Sigmoid colon (tissue), 7 donors: ENCODE data around the gene ZNF740. TPM values are rescaled to one million over a fixed set of nuclear protein-coding genes. Genes with fewer than 3 reads are reported as not detected.

Experiments used
- DNase-seq: peaks from one replicate; pipeline ENCODE4 v3.0.0-alpha.2; 2019
- H3K27ac ChIP-seq, 4 donors: fragments of 200-600 bp; sonication (generic); one replicate each; pipeline ENCODE4 v1.5.1; 2016 to 2019; ENCODE audit warnings: mild to moderate bottlenecking in 1 of 4
- H3K27me3 ChIP-seq, 3 donors: fragments of 200-600 bp; sonication (generic); one replicate each; pipeline ENCODE4 v1.5.1; 2019; ENCODE audit warnings: mild to moderate bottlenecking in 1 of 3
- H3K36me3 ChIP-seq, 4 donors: fragments of 200-600 bp; sonication (generic); one replicate each; pipeline ENCODE4 v1.5.1; 2016 to 2019
- H3K4me1 ChIP-seq, 4 donors: fragments of 200-600 bp; sonication (generic); one replicate each; pipeline ENCODE4 v1.5.1; 2017 to 2019
- H3K4me3 ChIP-seq, 4 donors: fragments of 200-600 bp; sonication (generic); one replicate each; pipeline ENCODE4 v1.5.1; 2017 to 2019; ENCODE audit warnings: mild to moderate bottlenecking in 2 of 4, moderate library complexity in 1 of 4
- H3K9me3 ChIP-seq, 4 donors: fragments of 200-600 bp in 3 of 4; sonication (generic) in 3 of 4; one replicate each; pipeline versions ENCODE4 v1.5.1 to v1.6.1; 2013 to 2019
- CTCF ChIP-seq, 4 experiments: fragments of 450-650 bp in 3 of 4; fragments of 200-600 bp in 1 of 4; IDR thresholded peaks; one replicate each; pipeline ENCODE4 v1.5.1; 2016 to 2019; ENCODE audit warnings: antibody characterized with exemption in 4 of 4, mild to moderate bottlenecking in 3 of 4, moderate library complexity in 2 of 4
- EP300 ChIP-seq, 4 donors: sonication (generic); formaldehyde crosslinking; IDR thresholded peaks; one replicate each; pipeline ENCODE4 v1.6.1; 2017; ENCODE audit warnings: antibody characterized with exemption in 4 of 4
- POLR2A ChIP-seq, 2 donors: fragments of 450-650 bp; IDR thresholded peaks; one replicate each; pipeline ENCODE4 v1.6.1; 2016; ENCODE audit warnings: antibody characterized with exemption in 2 of 2, mild to moderate bottlenecking in 2 of 2, moderate library complexity in 2 of 2
- POLR2AphosphoS5 ChIP-seq, 4 donors: sonication (generic); formaldehyde crosslinking; IDR thresholded peaks; one replicate each; pipeline ENCODE4 v1.6.1; 2017; ENCODE audit warnings: antibody characterized with exemption in 4 of 4
- WGBS, 2 donors: extraction: QIAGEN DNeasy Blood & Tissue Kit; methylation state at CpG; one replicate each; pipeline ENCODE4 v1.1.7; 2013; 5-methylcytosine and 5-hydroxymethylcytosine counted together
- intact Hi-C: fragments of 100-400 bp; cut with DNase I; formaldehyde crosslinking; loops from one replicate; pipeline ENCODE4 v1.15.1; 2023
- polyA plus RNA-seq, 3 donors: library from polyadenylated mRNA; stranded (reverse); fragments of 200-250 nt; gene quantifications; one replicate each; pipeline ENCODE4 v1.2.3, GENCODE V29; 2013
- total RNA-seq, 4 donors: library from RNA; depleted of rRNA; stranded (reverse); fragments of >200 nt; gene quantifications; one replicate each; pipeline ENCODE4 v1.1.0, GENCODE V29; 2016
- donor health status: healthy with polysubstance abuse.
- donor health status: Bipolar disorder and iron deficiency.
- donor health status: healthy.

The ZNF740 gene
- total and polyA plus RNA-seq, 7 donors, result 2.3 to 16.6 (median 12.0) TPM

DNA sequence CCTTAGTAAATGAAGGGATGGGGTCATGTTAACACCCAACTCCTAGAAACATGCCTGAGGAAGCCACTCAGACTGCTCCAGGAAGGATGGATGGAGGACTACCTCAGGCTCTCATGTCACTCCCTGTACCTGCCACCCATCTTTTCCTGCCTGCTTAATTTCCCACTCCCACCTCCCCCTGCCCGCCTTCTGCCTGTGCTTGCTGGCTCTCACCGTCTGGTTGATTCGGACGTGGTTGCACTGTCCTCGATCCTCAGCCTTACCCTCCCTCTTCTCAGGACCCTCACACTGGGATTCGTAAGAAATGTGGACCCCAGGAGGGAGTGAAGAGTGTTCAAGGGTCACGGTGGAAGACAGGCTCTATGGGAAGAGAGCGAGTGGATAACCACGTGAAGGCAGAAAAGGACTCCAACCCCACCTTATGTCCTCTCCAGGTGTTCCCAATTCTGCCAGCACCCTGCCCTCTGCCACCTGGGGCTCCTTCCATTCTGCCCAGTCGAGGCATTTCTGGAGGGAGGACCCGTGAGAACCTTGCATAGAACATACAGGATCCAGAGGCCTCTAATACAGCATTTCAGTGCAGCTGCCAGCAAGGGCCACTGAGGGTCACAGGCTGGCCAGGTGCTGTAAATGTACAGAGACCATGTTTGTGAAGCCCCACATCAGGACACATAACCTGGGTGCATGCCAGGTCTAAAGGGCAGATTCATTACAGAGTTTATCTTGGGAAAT lies 13.6 kb downstream of the ZNF740 start:
- Histone ChIP-seq H3K36me3 (peaks cover 0 to under 1% (median 0%) of the 10 kb centered on the region in 4 donors), H3K27ac (no peak overlapping the region), H3K4me3 (no peak overlapping the region), H3K4me1 (peaks cover 0 to 18% (median 14%) of the 10 kb centered on the region in 4 donors), H3K27me3 (no peaks in the 10 kb centered on the region), H3K9me3 (no peaks in the 10 kb centered on the region)
- WGBS, 2 donors, result 75 to 78% methylated on average over 11 of the region's 11 CpGs
- intact Hi-C loops, result no loop called here
- TF ChIP-seq CTCF (IDR thresholded peaks at IDR 0.05) (no peak), POLR2A (IDR thresholded peaks at IDR 0.05) (no peak), POLR2AphosphoS5 (IDR thresholded peaks at IDR 0.05) (no peak), EP300 (IDR thresholded peaks at IDR 0.05) (no peak)
- no peak for DNase-seq

DNA sequence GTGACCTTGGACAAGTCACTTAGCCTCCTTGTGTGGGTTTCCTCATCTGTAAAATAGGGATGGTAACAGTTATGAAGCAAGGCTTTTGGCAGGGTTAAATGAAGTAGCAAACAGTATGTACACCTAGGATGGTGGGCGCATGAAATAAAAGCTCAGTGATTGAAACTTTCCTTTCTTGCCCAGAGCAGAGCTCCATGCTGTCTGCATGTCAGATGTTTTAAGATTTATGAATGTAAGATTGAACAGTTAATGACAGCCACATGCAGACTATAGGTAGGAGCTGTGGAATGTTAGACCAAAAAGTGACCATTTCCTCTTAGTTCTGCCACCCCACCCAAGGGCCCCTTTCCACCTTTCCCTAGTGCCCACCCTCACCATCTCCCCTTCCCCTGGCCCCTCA lies 14.5 kb downstream of the ZNF740 start:
- 91 to 97% methylated on average over 1 of the region's 1 CpG for WGBS, 2 donors

GRCh38 chr12:53195516-53196420 lies 15.2 kb downstream of the ZNF740 start:
- TF ChIP-seq POLR2AphosphoS5 (IDR thresholded peaks at IDR 0.05) (no peak), EP300 (IDR thresholded peaks at IDR 0.05) (no peak), CTCF (IDR thresholded peaks at IDR 0.05) (no peak), POLR2A (IDR thresholded peaks at IDR 0.05) (no peak)
- Histone ChIP-seq H3K4me3 (no peak overlapping the region), H3K36me3 (no peaks in the 10 kb centered on the region), H3K9me3 (no peaks in the 10 kb centered on the region), H3K27ac (no peak overlapping the region), H3K4me1 (peaks cover 0 to 12% (median 10%) of the 10 kb centered on the region in 4 donors), H3K27me3 (no peaks in the 10 kb centered on the region)
- DNase-seq, result peak; percentile 50
- intact Hi-C loops, result loop anchor here (5.0 kb wide), 1 partner anchor 128 kb away; no protein-coding TSS in a partner anchor
- WGBS, 2 donors, result 87 to 92% methylated on average over 10 of the region's 10 CpGs

More for the DNA sequence above, 14.5 kb downstream of the ZNF740 start:
- Histone ChIP-seq H3K36me3 (no peaks in the 10 kb centered on the region), H3K9me3 (no peaks in the 10 kb centered on the region), H3K4me1 (peaks cover 0 to 17% (median 12%) of the 10 kb centered on the region in 4 donors), H3K4me3 (no peak overlapping the region), H3K27ac (no peak overlapping the region), H3K27me3 (no peaks in the 10 kb centered on the region)
- intact Hi-C loops, result loop anchor here (5.0 kb wide), 1 partner anchor 128 kb away; no protein-coding TSS in a partner anchor
- no peak for DNase-seq
- TF ChIP-seq EP300 (IDR thresholded peaks at IDR 0.05) (no peak), CTCF (IDR thresholded peaks at IDR 0.05) (no peak), POLR2A (IDR thresholded peaks at IDR 0.05) (no peak), POLR2AphosphoS5 (IDR thresholded peaks at IDR 0.05) (no peak)

DNA sequence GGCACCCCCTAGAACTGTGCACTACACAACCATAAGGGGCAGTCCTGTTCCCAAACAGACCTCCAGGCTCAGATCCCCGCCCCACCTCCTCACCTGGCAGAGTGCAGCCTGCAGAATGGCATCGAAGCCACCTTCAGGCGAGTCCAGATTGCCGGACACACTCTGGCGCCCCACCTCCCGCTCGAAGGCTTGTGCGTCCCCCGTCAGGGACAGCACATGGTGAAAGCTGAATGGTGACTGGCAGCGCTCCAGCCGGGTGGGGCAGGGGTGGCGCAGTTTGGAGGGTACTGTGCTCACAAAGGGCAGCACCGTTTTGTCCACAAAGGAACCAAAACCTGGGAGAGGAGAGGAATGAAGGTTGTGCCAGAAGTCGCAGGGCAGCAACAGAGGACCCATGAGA lies 16.0 kb downstream of the ZNF740 start:
- intact Hi-C loops, result loop anchor here (5.0 kb wide), 1 partner anchor 129 kb away; no protein-coding TSS in a partner anchor
- Histone ChIP-seq H3K4me1 (peaks cover 0 to 12% (median 10%) of the 10 kb centered on the region in 4 donors), H3K27ac (no peak overlapping the region), H3K4me3 (no peak overlapping the region), H3K9me3 (no peaks in the 10 kb centered on the region), H3K36me3 (no peaks in the 10 kb centered on the region), H3K27me3 (no peaks in the 10 kb centered on the region)
- TF ChIP-seq POLR2AphosphoS5 (IDR thresholded peaks at IDR 0.05) (no peak), POLR2A (IDR thresholded peaks at IDR 0.05) (no peak), CTCF (IDR thresholded peaks at IDR 0.05) (no peak), EP300 (IDR thresholded peaks at IDR 0.05) (no peak)
- peak; percentile 63 for DNase-seq
- 31 to 83% methylated on average over 14 of the region's 14 CpGs for WGBS, 2 donors
